ENCODE results near the gene TRIM68. TPM values are rescaled to one million over a fixed set of nuclear protein-coding genes. Genes with fewer than 3 reads are reported as not detected.
A peak's percentile ranks its signal among the peaks of the same experiment; 100 is the strongest.

TRIM68 gene, protein sequence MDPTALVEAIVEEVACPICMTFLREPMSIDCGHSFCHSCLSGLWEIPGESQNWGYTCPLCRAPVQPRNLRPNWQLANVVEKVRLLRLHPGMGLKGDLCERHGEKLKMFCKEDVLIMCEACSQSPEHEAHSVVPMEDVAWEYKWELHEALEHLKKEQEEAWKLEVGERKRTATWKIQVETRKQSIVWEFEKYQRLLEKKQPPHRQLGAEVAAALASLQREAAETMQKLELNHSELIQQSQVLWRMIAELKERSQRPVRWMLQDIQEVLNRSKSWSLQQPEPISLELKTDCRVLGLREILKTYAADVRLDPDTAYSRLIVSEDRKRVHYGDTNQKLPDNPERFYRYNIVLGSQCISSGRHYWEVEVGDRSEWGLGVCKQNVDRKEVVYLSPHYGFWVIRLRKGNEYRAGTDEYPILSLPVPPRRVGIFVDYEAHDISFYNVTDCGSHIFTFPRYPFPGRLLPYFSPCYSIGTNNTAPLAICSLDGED
- total RNA-seq: 10 to 100 TPM; 11.1 to 12.0 TPM

DNA sequence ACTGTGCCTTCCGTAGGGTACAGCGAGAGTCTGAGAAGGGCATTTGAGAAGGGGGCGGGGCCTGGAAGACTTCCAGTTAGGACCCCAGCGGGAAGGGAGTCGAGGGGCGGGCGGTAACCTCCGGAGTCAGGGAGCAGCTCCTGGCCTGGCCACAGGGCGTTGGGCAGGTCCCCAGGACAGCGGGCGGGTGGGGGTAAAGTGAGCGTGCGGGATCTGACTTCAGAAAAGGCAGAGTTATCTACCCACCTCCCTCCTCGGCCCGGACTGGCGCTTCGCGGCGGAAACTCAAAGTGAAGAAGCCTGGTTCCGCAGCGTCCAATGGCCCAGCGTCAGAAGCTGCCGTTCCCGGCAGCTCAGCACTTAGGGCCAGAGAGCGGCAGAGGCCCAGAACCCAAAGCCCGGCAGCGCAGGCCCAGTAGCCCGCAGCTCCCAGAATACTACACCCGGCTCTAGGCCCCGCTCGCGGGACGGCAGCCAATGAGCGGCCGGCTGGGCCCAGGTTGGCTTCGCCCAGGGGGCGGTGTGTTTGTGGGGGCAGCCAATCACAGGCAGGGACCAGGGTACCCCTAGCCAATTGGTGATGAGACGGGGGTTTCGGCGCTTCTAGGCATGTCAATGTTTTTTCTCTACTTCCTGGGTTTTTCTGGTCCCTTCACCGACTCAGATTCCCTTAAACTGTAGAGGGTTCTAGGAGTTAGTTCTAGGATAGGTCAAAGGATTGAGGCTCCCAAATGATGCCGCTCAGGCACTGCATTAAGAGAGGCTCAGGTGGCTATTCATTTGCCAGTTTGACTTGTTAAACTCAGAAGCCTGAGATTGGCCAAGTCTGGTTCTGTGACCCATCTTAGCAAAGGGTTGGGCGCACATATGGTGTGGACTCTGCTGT lies at the start of gene TRIM68:
Gene TRIM68 (minus strand): TSS at position 451 of the 886 bp plus-strand sequence. CDS start 2,727 bp downstream, outside the sequence.
- no peaks in the 10 kb centered on the region for H3K27me3 Mint-ChIP-seq
- H3K4me3 Mint-ChIP-seq: peak within 1 kb of the TSS; percentile 91
- peaks cover 4% of the 10 kb centered on the region for H3K36me3 Mint-ChIP-seq
- DNase-seq: peak; percentile 96
- peaks cover 47% of the 10 kb centered on the region for H3K4me1 Mint-ChIP-seq
- peak within 1 kb of the TSS; percentile 86 for H3K27ac Mint-ChIP-seq
- H3K9me3 Mint-ChIP-seq: no peaks in the 10 kb centered on the region

DNA sequence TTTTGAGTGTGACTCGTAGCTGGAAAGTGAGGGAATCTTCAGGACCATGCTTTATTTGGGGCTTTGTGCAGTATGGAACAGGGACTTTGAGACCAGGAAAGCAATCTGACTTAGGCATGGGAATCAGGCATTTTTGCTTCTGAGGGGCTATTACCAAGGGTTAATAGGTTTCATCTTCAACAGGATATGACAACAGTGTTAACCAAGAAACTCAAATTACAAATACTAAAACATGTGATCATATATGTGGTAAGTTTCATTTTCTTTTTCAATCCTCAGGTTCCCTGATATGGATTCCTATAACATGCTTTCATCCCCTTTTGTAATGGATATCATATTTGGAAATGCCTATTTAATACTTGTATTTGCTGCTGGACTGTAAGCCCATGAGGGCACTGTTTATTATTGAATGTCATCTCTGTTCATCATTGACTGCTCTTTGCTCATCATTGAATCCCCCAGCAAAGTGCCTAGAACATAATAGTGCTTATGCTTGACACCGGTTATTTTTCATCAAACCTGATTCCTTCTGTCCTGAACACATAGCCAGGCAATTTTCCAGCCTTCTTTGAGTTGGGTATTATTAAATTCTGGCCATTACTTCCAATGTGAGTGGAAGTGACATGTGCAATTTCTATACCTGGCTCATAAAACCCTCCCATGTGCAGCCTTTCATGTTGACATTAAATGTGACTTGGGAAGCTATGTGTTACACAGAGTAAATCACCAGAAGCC lies 46.8 kb upstream of the TRIM68 start:
- Mint-ChIP-seq H3K4me3 (no peak overlapping the region), H3K4me1 (peaks cover 2% of the 10 kb centered on the region), H3K27ac (peak overlapping the region; percentile 7), H3K27me3 (peaks cover 7% of the 10 kb centered on the region), H3K36me3 (no peaks in the 10 kb centered on the region), H3K9me3 (no peaks in the 10 kb centered on the region)
- DNase-seq: no peak

DNA sequence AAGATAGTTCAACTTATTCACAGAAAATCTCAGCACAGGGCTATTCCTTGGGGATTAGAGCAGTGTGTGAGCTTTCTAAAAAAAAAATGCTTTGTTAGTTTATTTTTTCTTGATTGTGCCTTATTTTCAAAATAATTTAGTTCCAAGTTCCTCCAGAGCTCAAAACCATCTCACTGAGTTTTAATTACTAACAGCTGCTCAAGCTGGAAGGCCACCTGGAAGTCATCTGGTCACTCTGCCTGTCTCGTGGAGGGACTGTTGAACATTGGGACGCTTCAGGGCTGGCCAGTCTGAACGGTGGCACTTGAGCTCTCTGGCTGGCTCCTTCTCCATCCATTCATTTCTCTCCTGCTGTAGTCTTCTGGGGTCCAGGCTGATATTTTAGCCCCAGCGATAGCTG lies 39.7 kb upstream of the TRIM68 start:
- H3K27me3 Mint-ChIP-seq: peaks cover 7% of the 10 kb centered on the region
- no peak for DNase-seq
- H3K4me1 Mint-ChIP-seq: no peaks in the 10 kb centered on the region
- no peak overlapping the region for H3K4me3 Mint-ChIP-seq
- no peak overlapping the region for H3K27ac Mint-ChIP-seq
- no peaks in the 10 kb centered on the region for H3K9me3 Mint-ChIP-seq
- H3K36me3 Mint-ChIP-seq: no peaks in the 10 kb centered on the region

DNA sequence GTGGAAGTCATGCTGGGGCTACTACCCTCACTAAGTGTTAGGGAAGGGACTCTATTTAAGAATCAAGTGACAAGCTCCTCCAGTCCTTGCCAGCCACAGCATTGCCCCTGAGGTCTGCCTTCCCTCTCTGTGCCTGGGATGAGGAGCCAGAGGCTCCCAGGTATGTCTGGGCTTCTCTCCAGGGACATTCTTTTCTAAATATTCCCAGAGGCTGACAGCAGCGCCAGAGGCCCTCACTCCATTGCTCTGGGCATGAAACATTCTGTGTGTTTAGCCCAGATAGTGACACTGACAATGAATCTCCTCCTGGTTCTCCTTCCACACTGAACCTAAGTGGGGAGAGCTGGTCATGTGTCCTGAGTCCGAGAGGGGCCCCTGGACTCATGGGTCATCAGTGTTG lies 37.9 kb upstream of the TRIM68 start:
- Mint-ChIP-seq H3K27me3 (peaks cover 12% of the 10 kb centered on the region), H3K9me3 (no peaks in the 10 kb centered on the region), H3K36me3 (no peaks in the 10 kb centered on the region), H3K4me1 (no peaks in the 10 kb centered on the region), H3K27ac (no peak overlapping the region), H3K4me3 (no peak overlapping the region)
- DNase-seq: no peak

DNA sequence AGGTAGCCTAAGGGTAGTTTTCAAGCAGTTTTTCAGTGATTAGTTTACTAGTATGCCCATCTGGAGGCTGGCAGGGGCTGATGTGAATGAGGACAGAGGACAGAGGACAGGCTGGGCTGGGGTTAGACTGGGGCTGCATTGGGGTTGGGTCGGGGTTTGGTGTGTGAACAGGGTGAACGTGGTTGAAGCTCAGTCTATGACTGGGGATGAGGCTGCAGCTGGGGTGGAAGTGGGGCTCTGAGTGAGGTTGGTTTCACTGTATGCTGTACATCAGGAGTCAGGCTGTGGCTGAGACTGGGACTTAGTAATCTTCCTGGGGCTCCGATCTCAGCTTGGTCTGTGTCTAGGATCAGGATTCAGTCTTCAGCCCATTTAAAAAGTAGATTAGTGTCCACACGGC lies 36.2 kb upstream of the TRIM68 start:
- no peak for DNase-seq
- H3K9me3 Mint-ChIP-seq: no peaks in the 10 kb centered on the region
- H3K27ac Mint-ChIP-seq: no peak overlapping the region
- H3K4me3 Mint-ChIP-seq: no peak overlapping the region
- H3K4me1 Mint-ChIP-seq: no peaks in the 10 kb centered on the region
- H3K27me3 Mint-ChIP-seq: peaks cover 12% of the 10 kb centered on the region
- H3K36me3 Mint-ChIP-seq: no peaks in the 10 kb centered on the region

DNA sequence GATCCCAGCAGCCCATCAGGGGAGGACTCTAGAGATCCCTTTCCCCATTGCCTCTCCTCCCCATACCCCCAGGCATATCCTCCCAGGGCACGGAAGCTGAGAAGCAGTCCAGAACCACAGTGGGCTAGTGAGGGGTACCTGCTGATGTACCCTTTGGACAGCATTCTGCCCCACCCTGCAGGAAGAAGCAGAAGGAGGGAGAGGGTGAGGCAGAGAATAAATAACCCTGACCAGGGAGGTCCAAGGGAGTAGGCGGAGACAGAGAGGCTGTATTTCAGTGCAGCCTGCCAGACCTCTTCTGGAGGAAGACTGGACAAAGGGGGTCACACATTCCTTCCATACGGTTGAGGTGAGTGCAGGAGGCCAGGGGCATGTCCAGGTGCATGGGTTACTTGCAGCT lies 35.7 kb upstream of the TRIM68 start, which contains the start of gene OR51E1:
Gene OR51E1 (plus strand): TSS at position 301 of the 400 bp plus-strand sequence. CDS start 8,545 bp downstream, outside the sequence.
- Mint-ChIP-seq H3K27ac (no peak within 1 kb of the TSS), H3K4me1 (no peaks in the 10 kb centered on the region), H3K36me3 (no peaks in the 10 kb centered on the region), H3K9me3 (no peaks in the 10 kb centered on the region), H3K4me3 (no peak within 1 kb of the TSS), H3K27me3 (peaks cover 12% of the 10 kb centered on the region)
- no peak for DNase-seq

DNA sequence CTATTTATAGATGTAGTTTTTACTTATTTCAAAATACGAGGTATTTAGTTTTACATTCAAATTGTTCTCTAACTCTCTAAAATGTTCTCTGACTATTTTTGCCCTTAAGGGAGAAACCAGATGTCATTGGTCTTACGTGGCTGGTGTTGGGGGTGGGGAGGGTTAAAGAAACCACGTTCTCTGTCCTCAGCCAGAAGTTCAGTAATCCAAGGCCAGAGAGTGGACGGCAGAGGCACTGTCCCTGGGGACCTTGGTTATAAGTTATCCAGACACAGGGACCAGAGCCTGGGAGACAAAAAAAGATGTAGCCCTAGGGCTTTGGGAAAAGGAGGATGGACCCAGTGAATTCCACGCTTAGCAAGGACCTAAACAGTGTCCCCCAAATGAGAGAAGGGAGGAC lies 35.0 kb upstream of the TRIM68 start:
- Mint-ChIP-seq H3K27ac (no peak overlapping the region), H3K27me3 (peaks cover 12% of the 10 kb centered on the region), H3K9me3 (no peaks in the 10 kb centered on the region), H3K4me3 (no peak overlapping the region), H3K36me3 (no peaks in the 10 kb centered on the region), H3K4me1 (no peaks in the 10 kb centered on the region)
- DNase-seq: no peak

DNA sequence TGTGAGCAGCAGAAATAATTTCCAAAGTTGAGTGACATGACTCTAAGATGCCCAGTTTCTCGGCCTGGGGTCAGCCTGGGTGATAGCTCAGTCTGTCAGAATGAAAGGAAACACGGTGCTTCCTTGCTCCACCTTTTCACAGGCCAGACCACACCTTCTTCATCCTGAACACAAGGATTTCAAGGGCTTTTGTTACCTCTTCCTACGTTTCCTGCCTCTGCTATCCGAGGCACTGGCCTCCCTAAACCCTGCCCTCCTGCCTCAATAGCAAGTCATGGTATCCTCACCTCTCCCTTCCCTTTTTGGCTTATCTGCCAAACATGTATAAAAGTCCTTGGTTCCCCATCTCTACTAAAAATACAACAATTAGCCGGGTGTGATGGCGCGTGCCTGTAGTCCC lies 34.0 kb upstream of the TRIM68 start:
- Mint-ChIP-seq H3K36me3 (no peaks in the 10 kb centered on the region), H3K4me1 (no peaks in the 10 kb centered on the region), H3K4me3 (no peak overlapping the region), H3K9me3 (no peaks in the 10 kb centered on the region), H3K27me3 (peaks cover 12% of the 10 kb centered on the region), H3K27ac (no peak overlapping the region)
- no peak for DNase-seq

DNA sequence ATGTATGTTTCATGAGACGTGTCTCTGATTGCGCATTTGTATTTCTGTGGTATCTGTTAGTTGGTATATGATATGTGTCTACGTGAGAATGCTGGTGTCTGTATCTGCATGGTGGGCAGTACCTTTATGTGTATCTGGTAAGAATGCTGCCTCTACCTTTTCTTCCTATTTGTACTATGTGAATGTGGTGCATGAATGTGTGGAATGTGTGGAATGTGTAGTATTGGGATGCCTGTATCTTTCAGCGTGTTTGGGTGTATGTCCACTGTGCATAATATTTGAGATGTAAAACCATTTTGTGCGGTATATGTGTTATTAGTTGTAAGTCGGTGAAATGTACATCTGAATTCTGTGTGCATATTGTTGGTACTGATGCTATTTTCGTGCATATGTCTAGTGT lies 33.5 kb upstream of the TRIM68 start:
- Mint-ChIP-seq H3K4me3 (no peak overlapping the region), H3K9me3 (no peaks in the 10 kb centered on the region)

DNA sequence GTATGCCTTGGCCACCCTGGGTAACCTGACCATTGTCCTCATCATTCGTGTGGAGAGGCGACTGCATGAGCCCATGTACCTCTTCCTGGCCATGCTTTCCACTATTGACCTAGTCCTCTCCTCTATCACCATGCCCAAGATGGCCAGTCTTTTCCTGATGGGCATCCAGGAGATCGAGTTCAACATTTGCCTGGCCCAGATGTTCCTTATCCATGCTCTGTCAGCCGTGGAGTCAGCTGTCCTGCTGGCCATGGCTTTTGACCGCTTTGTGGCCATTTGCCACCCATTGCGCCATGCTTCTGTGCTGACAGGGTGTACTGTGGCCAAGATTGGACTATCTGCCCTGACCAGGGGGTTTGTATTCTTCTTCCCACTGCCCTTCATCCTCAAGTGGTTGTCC lies 31.9 kb upstream of the TRIM68 start:
- H3K4me1 Mint-ChIP-seq: no peaks in the 10 kb centered on the region
- no peak for DNase-seq
- no peaks in the 10 kb centered on the region for H3K9me3 Mint-ChIP-seq
- no peaks in the 10 kb centered on the region for H3K36me3 Mint-ChIP-seq
- no peak overlapping the region for H3K27ac Mint-ChIP-seq
- no peak overlapping the region for H3K4me3 Mint-ChIP-seq
- peaks cover 12% of the 10 kb centered on the region for H3K27me3 Mint-ChIP-seq

More for the DNA sequence above, 33.5 kb upstream of the TRIM68 start:
- H3K27ac Mint-ChIP-seq: no peak overlapping the region
- peaks cover 12% of the 10 kb centered on the region for H3K27me3 Mint-ChIP-seq
- no peaks in the 10 kb centered on the region for H3K36me3 Mint-ChIP-seq
- DNase-seq: no peak
- H3K4me1 Mint-ChIP-seq: no peaks in the 10 kb centered on the region

DNA sequence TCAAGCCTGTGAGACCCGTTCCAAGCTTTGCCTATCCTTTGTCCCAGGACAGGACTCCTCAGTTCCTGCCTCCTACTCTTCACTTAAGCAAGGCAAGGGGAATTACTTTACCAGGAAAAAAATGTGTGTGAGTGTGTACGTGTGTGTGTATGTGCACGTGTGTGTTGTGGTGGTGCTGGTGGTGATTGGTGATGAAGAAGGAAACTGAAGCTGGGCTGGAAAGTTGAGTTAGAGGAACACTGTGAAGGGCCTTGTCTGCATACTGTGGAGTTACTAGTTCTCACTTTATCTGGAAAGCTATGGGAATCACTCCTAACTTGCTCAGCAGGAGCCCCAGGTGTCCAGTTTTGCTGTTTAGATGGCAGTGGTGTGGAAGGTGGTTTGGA lies 29.6 kb upstream of the TRIM68 start:
- H3K27me3 Mint-ChIP-seq: peaks cover 8% of the 10 kb centered on the region
- no peak overlapping the region for H3K27ac Mint-ChIP-seq

DNA sequence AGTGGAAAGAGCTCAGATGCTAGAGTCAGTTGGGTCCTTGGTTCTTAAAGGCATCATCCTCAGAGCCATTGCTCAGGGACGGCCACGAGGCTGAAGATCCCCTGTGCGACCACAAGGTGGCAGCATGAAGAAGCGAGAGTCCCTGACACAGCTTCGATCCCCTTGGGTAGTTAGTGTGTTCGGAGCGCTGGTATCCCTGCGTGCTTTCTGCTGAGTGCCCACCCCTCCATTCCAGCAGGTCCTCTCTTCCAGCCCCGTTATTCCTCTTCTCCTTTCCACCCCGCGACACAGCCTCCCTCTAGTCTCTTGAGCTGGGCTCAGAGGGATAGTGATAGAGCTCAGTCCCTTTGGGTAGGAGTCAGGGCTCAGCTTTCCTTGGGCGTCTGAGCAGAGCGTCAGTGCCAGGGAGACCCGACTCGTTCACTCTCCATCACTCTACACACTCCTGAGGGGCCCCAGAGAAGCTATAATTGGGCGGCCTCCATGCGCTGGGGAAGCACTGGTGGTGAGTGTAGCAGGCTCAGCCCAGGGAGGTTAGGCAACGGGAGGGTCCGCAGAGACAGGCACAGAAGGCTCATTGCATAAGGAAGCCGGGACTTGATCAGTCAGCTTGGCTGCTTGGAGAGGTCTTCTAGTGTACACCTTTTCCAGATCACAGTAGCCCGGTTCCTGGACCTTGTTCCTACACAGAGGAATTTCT lies 29.1 kb upstream of the TRIM68 start, which contains the start of gene OR51D1:
Gene OR51D1 (plus strand): TSS at position 516 of the 700 bp plus-strand sequence. CDS start 2,314 bp downstream, outside the sequence.
- Mint-ChIP-seq H3K4me1 (no peaks in the 10 kb centered on the region), H3K27me3 (peaks cover 10% of the 10 kb centered on the region), H3K4me3 (no peak within 1 kb of the TSS), H3K36me3 (no peaks in the 10 kb centered on the region), H3K9me3 (no peaks in the 10 kb centered on the region), H3K27ac (no peak within 1 kb of the TSS)
- DNase-seq: peak; percentile 64

More for the DNA sequence above, 29.6 kb upstream of the TRIM68 start:
- DNase-seq: no peak
- Mint-ChIP-seq H3K36me3 (no peaks in the 10 kb centered on the region), H3K9me3 (no peaks in the 10 kb centered on the region), H3K4me3 (no peak overlapping the region), H3K4me1 (no peaks in the 10 kb centered on the region)

DNA sequence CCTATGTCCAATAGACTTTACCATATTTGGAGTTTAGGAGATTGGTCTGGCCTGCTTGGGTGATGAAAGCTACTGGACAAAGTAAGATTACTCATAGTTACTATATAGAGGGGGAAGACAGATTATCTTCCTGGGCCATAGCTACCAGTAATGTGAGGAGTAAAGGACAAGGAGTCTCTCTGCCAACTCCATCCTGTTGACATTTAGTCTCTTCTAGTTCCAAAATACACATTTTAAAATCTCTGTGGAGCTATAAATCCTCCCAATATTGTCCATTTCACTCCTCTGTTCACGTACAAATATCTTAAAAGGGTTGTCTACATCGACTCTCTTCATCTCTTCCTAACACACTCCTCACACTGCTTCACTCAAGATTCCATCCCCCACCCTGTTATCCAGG lies 28.1 kb upstream of the TRIM68 start:
- no peak for DNase-seq
- H3K9me3 Mint-ChIP-seq: no peaks in the 10 kb centered on the region
- peaks cover 16% of the 10 kb centered on the region for H3K27me3 Mint-ChIP-seq
- H3K36me3 Mint-ChIP-seq: no peaks in the 10 kb centered on the region
- H3K4me3 Mint-ChIP-seq: no peak overlapping the region
- no peaks in the 10 kb centered on the region for H3K4me1 Mint-ChIP-seq
- H3K27ac Mint-ChIP-seq: no peak overlapping the region
